K562 (cell line): Measurements from ENCODE around the gene SOD1. TPM values are rescaled to one million over a fixed set of nuclear protein-coding genes. Genes with fewer than 3 reads are reported as not detected.

Experiments used
- ATAC-seq: fragments of 200-7000 bp; cut with Tn5 transposase; 3 replicates; pipeline ENCODE4 v1.9.1; 2020; ENCODE audit warnings: moderate library complexity
- BruUV-seq: library from RNA; stranded (reverse); fragments of 400-500 nt; replicated peaks from 2 replicates; lab custom pipeline; 2021; lab: Mats Ljungman, UMichigan
- CTCF ChIA-PET: fragments of 300-600 bp; formaldehyde crosslinking; extraction: SDS; loops from one replicate; lab custom pipeline; 2021; ENCODE audit warnings: low intra/inter-chr PET ratio; lab: Yijun Ruan, JAX
- POLR2A ChIA-PET: fragments of 300-600, 350-650 bp; sonication (Branson Sonifier 250); formaldehyde crosslinking; extraction: SDS; loops from one replicate; lab custom pipeline; 2021; ENCODE audit warnings: antibody characterized with exemption, inconsistent platforms; lab: Yijun Ruan, JAX
- DNase-seq, 4 experiments: peaks; one replicate each; pipeline versions ENCODE4 v3.0.0 to v3.0.0-alpha.2; 2011 to 2018; ENCODE audit warnings: low spot score in 3 of 4, mixed read lengths in 3 of 4; ENCODE audit errors: extremely low read depth in 1 of 4
- FAIRE-seq: peaks from 2 replicates; lab custom pipeline; 2011; peaks lifted over from hg19 to GRCh38; lab: Jason Lieb, UNC
- H2AFZ ChIP-seq: 2 replicates; pipeline ENCODE4 v1.6.0; 2011; ENCODE audit warnings: low read depth, low read length, control low read depth, inconsistent platforms
- H3K27ac ChIP-seq: fragments of 200-600 bp; 3 replicates; pipeline ENCODE4 v1.8.0; 2011; ENCODE audit warnings: low read depth, mild to moderate bottlenecking, control low read depth, inconsistent platforms, low read length, moderate library complexity, mixed read lengths; ENCODE audit errors: extremely low read depth
- H3K27me3 ChIP-seq, 2 experiments: fragments of 300-600 bp in 1 of 2; 2 replicates in 1 of 2; 3 replicates in 1 of 2; pipeline versions ENCODE4 v1.6.0 to v1.8.0; 2011; ENCODE audit warnings: inconsistent platforms in 2 of 2, low read length in 2 of 2, mild to moderate bottlenecking in 1 of 2, mixed read lengths in 1 of 2, moderate library complexity in 1 of 2; ENCODE audit not compliant: control insufficient read depth in 2 of 2, insufficient read depth in 2 of 2
- H3K36me3 ChIP-seq: fragments of 300-600 bp; 3 replicates; pipeline ENCODE4 v1.8.0; 2011; ENCODE audit warnings: mild to moderate bottlenecking, low read length, inconsistent platforms; ENCODE audit not compliant: control insufficient read depth, insufficient read depth
- H3K4me1 ChIP-seq, 2 experiments: fragments of 200-600 bp in 1 of 2; replicated peaks in 1 of 2; 2 replicates in 1 of 2; 3 replicates in 1 of 2; pipeline versions ENCODE4 v1.5.1 to v1.8.0; 2011; ENCODE audit warnings: inconsistent platforms in 2 of 2, low read length in 2 of 2, mild to moderate bottlenecking in 1 of 2, mixed read lengths in 1 of 2, moderate library complexity in 1 of 2; ENCODE audit not compliant: control insufficient read depth in 2 of 2, insufficient read depth in 2 of 2
- H3K4me2 ChIP-seq: 2 replicates; pipeline ENCODE4 v1.6.1; 2011; ENCODE audit warnings: low read length, control low read depth, inconsistent platforms, mixed read lengths; ENCODE audit not compliant: insufficient read depth
- H3K4me3 ChIP-seq: fragments of 200-600 bp; sonication (generic), shearing (Covaris generic); 2 replicates; pipeline ENCODE4 v1.5.1; 2016; ENCODE audit warnings: control low read depth, inconsistent platforms
- H3K79me2 ChIP-seq: fragments of 200-600 bp; 3 replicates; pipeline ENCODE4 v1.8.0; 2011; ENCODE audit warnings: low read length, inconsistent platforms; ENCODE audit not compliant: control insufficient read depth, insufficient read depth
- H3K9ac ChIP-seq, 2 experiments: 2 replicates each; pipeline versions ENCODE4 v1.6.0 to v1.6.1; 2011; ENCODE audit warnings: low read depth in 2 of 2, low read length in 2 of 2, control low read depth in 1 of 2, inconsistent platforms in 1 of 2, mild to moderate bottlenecking in 1 of 2, mixed read lengths in 1 of 2; ENCODE audit not compliant: insufficient read depth in 1 of 2
- H3K9me1 ChIP-seq: one replicate; pipeline ENCODE4 v1.6.0; 2011; ENCODE audit warnings: inconsistent platforms, mild to moderate bottlenecking, low read length, moderate library complexity; ENCODE audit not compliant: control insufficient read depth, insufficient read depth
- H3K9me3 ChIP-seq: replicated peaks from 2 replicates; pipeline ENCODE4 v1.5.1; 2011; ENCODE audit warnings: low read depth, low read length, inconsistent platforms; ENCODE audit not compliant: control insufficient read depth, insufficient read depth
- H4K20me1 ChIP-seq: replicated peaks from 2 replicates; pipeline ENCODE4 v1.6.1; 2011; ENCODE audit warnings: low read length, inconsistent platforms, mixed read lengths; ENCODE audit not compliant: control insufficient read depth, insufficient read depth
- CBFA2T2 ChIP-seq: fragments of 450-650 bp; conservative IDR thresholded peaks from 2 replicates; pipeline ENCODE4 v1.6.1; 2017; ENCODE audit warnings: mild to moderate bottlenecking
- DACH1 ChIP-seq: fragments of 450-650 bp; IDR thresholded peaks from 2 replicates; pipeline ENCODE4 v1.6.1; 2018; ENCODE audit not compliant: partially characterized antibody
- DDX20 ChIP-seq: fragments of 450-650 bp; IDR thresholded peaks from 2 replicates; pipeline ENCODE4 v1.6.1; 2016; ENCODE audit warnings: missing genetic modification characterization, low read depth, mild to moderate bottlenecking, missing compliant biosample characterization, moderate library complexity
- FUS ChIP-seq: fragments of 200-400 bp; formaldehyde crosslinking; optimal IDR thresholded peaks from 2 replicates; pipeline ENCODE3; 2017; ENCODE audit warnings: low read depth, low read length
- GATA2 ChIP-seq: sonication (generic); formaldehyde crosslinking; IDR thresholded peaks from 2 replicates; pipeline ENCODE4 v1.4.0; 2020; ENCODE audit warnings: mild to moderate bottlenecking, missing genetic modification reagents
- GTF2E2 ChIP-seq: fragments of 200-800 bp; sonication (Bioruptor generic); IDR thresholded peaks from 2 replicates; pipeline ENCODE4 v1.6.1; 2016; ENCODE audit warnings: missing genetic modification characterization, missing compliant biosample characterization
- HEY1 ChIP-seq: fragments of 250-450 bp; sonication (Bioruptor Pico); IDR thresholded peaks from 2 replicates; pipeline ENCODE4 v1.5.0; 2020; ENCODE audit warnings: mild to moderate bottlenecking, moderate library complexity, borderline replicate concordance
- JUN ChIP-seq, 2 experiments: sonication (generic) in 1 of 2; formaldehyde crosslinking in 1 of 2; IDR thresholded peaks; 2 replicates each; pipeline versions ENCODE4 v1.6.1 to v1.8.0; 2012 to 2022; ENCODE audit warnings: borderline replicate concordance in 2 of 2, mild to moderate bottlenecking in 2 of 2, improper control_type of control experiment in 1 of 2, low read depth in 1 of 2, low read length in 1 of 2, missing genetic modification reagents in 1 of 2
- MCM3 ChIP-seq: fragments of 450-650 bp; IDR thresholded peaks from 2 replicates; pipeline ENCODE4 v1.6.1; 2016
- MLX ChIP-seq, 2 experiments: fragments of 450-650 bp in 1 of 2; sonication (generic) in 1 of 2; formaldehyde crosslinking; conservative IDR thresholded peaks; 2 replicates each; pipeline versions ENCODE4 v1.4.0 to v1.8.1; 2020 to 2022; ENCODE audit warnings: mild to moderate bottlenecking in 1 of 2, missing genetic modification reagents in 1 of 2
- NFATC3 ChIP-seq: fragments of 450-650 bp; IDR thresholded peaks from 2 replicates; pipeline ENCODE4 v1.6.1; 2017; ENCODE audit warnings: mild to moderate bottlenecking
- PYGO2 ChIP-seq: fragments of 450-650 bp; IDR thresholded peaks from 2 replicates; pipeline ENCODE4 v1.6.1; 2016; ENCODE audit warnings: mild to moderate bottlenecking, missing genetic modification characterization, moderate library complexity, missing compliant biosample characterization
- TAF7 ChIP-seq: fragments of 450-650 bp; IDR thresholded peaks from 2 replicates; pipeline ENCODE4 v1.6.1; 2016; ENCODE audit warnings: missing genetic modification characterization, missing compliant biosample characterization
- TAF9B ChIP-seq: fragments of 450-650 bp; IDR thresholded peaks from 2 replicates; pipeline ENCODE4 v1.6.1; 2018; ENCODE audit warnings: mild to moderate bottlenecking; ENCODE audit not compliant: partially characterized antibody
- ZFP36 ChIP-seq: fragments of 150-350 bp; IDR thresholded peaks from 2 replicates; pipeline ENCODE4 v1.6.1; 2018; ENCODE audit warnings: low read length, low read depth; ENCODE audit not compliant: partially characterized antibody
- ZKSCAN3 ChIP-seq: fragments of 250-450 bp; sonication (Bioruptor Pico); IDR thresholded peaks from 2 replicates; pipeline ENCODE4 v1.4.0; 2020
- ZNF23 ChIP-seq: fragments of 250-450 bp; sonication (Bioruptor Pico); IDR thresholded peaks from 2 replicates; pipeline ENCODE4 v1.4.0; 2020; ENCODE audit warnings: mild to moderate bottlenecking
- ZNF311 ChIP-seq: fragments of 250-450 bp; sonication (Bioruptor Pico); IDR thresholded peaks from 2 replicates; pipeline ENCODE4 v1.4.0; 2020; ENCODE audit warnings: mild to moderate bottlenecking, moderate library complexity
- ZNF76 ChIP-seq: fragments of 250-450 bp; sonication (Bioruptor Pico); IDR thresholded peaks from 2 replicates; pipeline ENCODE4 v1.4.0; 2020; ENCODE audit warnings: mild to moderate bottlenecking, moderate library complexity, borderline replicate concordance
- in situ Hi-C: fragments of 300-500 bp; cut with MboI; formaldehyde crosslinking; loops from 4 replicates; pipeline ENCODE4 v1.15.0; 2018; ENCODE audit warnings: inconsistent platforms, mixed read lengths
- intact Hi-C: fragments of 100-400 bp; cut with micrococcal nuclease; formaldehyde crosslinking; loops from 2 replicates; pipeline ENCODE4 v1.14.2; 2022
- polyA plus RNA-seq, 8 experiments: library from polyadenylated mRNA; depleted of rRNA in 4 of 8; stranded (reverse) in 5 of 8; unstranded in 3 of 8; fragments of >200 nt; fragmentation: Nextera tagmentation in 2 of 8; fragmentation: Illumina TruSeq in 1 of 8; extraction: Ambion mirVana in 2 of 8; extraction: Trizol in 1 of 8; gene quantifications; 2 replicates each; pipeline versions ENCODE4 v1.2.1 to v1.2.3, GENCODE V29; 2011 to 2014; ENCODE audit warnings: inconsistent platforms in 1 of 8, missing spikeins in 1 of 8
- total RNA-seq, 7 experiments: library from RNA; depleted of rRNA in 6 of 7; stranded (reverse); fragments of >200 nt in 6 of 7; fragmentation: Illumina TruSeq in 2 of 7; extraction: Trizol in 2 of 7; gene quantifications; 2 replicates each; pipeline versions ENCODE4 v1.2.1 to v1.2.3, GENCODE V29; 2011 to 2021; ENCODE audit warnings: low replicate concordance in 1 of 7
- TF ChIP-seq, protein P1 (sequence below): fragments of 450-650 bp; IDR thresholded peaks from 2 replicates; pipeline ENCODE4 v1.6.1; 2016; ENCODE audit warnings: missing biosample characterization, missing genetic modification characterization

The SOD1 gene
- total and polyA plus RNA-seq, 9 of the 15 experiments (the other 6 are each of a cell fraction or from before 2014, with no cell fraction given) = 452 to 1,409 (median 633) TPM

GRCh38 chr21:31682620-31683019 lies 23.1 kb downstream of the SOD1 start:
- peaks cover 13% of the 10 kb centered on the region for H3K79me2 ChIP-seq
- FAIRE-seq = no peak
- in situ Hi-C loops (no loop called here), intact Hi-C loops (no loop called here)
- H2AFZ ChIP-seq = no peak overlapping the region
- DNase-seq = no peak
- H3K36me3 ChIP-seq = peaks cover 94% of the 10 kb centered on the region
- H3K27me3 ChIP-seq = no peaks in the 10 kb centered on the region
- no peak overlapping the region for H3K4me3 ChIP-seq
- no peaks in the 10 kb centered on the region for H4K20me1 ChIP-seq
- ChIA-PET POLR2A (no interaction called here), CTCF (no interaction called here)
- no peak for ATAC-seq
- no peaks in the 10 kb centered on the region for H3K9me1 ChIP-seq
- no TSS peak for BruUV-seq
- no peaks in the 10 kb centered on the region for H3K4me1 ChIP-seq
- H3K27ac ChIP-seq = no peak overlapping the region
- H3K9me3 ChIP-seq = no peaks in the 10 kb centered on the region
- no peak overlapping the region for H3K4me2 ChIP-seq
- TF ChIP-seq GATA2 (CRISPR knock-in tag) = no peak
- no peak for TF ChIP-seq TAF7 (tag)
- TF ChIP-seq, protein P1, sequence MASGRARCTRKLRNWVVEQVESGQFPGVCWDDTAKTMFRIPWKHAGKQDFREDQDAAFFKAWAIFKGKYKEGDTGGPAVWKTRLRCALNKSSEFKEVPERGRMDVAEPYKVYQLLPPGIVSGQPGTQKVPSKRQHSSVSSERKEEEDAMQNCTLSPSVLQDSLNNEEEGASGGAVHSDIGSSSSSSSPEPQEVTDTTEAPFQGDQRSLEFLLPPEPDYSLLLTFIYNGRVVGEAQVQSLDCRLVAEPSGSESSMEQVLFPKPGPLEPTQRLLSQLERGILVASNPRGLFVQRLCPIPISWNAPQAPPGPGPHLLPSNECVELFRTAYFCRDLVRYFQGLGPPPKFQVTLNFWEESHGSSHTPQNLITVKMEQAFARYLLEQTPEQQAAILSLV = no peak
- TF ChIP-seq HEY1 = no peak
- no peak for TF ChIP-seq ZKSCAN3 (CRISPR knock-in tag)
- no peak for TF ChIP-seq FUS
- no peak for TF ChIP-seq CBFA2T2
- no peak for TF ChIP-seq MLX (CRISPR knock-in tag; conservative IDR thresholded peaks at IDR 0.05)
- TF ChIP-seq ZNF23 (CRISPR knock-in tag) = no peak
- TF ChIP-seq TAF9B = no peak
- TF ChIP-seq MCM3 = no peak
- TF ChIP-seq DDX20 (tag) = no peak
- TF ChIP-seq GTF2E2 = no peak
- no peak for TF ChIP-seq ZFP36
- no peak for TF ChIP-seq PYGO2 (tag)
- no peak for TF ChIP-seq ZNF311 (CRISPR knock-in tag)
- no peak for TF ChIP-seq JUN (IDR thresholded peaks at IDR 0.05; ENCODE audit: borderline replicate concordance, low read depth, low read length)
- TF ChIP-seq JUN (CRISPR knock-in tag; IDR thresholded peaks at IDR 0.05; ENCODE audit: borderline replicate concordance) = no peak
- no peak for TF ChIP-seq ZNF76 (CRISPR knock-in tag)
- no peak for TF ChIP-seq NFATC3
- TF ChIP-seq DACH1 = no peak
- H3K9ac ChIP-seq = no peak overlapping the region
